Effector CD8-positive, alpha-beta T cell (primary cell): Measurements from ENCODE around the gene RNFT2.

Source experiments
- DNase-seq: peaks from one replicate; lab custom pipeline; 2025; lab: John Stamatoyannopoulos, UW

The RNFT2 gene

GRCh38 chr12:116835484-116835883, 97.4 kb downstream of the RNFT2 start:
- DNase-seq = no peak

DNA sequence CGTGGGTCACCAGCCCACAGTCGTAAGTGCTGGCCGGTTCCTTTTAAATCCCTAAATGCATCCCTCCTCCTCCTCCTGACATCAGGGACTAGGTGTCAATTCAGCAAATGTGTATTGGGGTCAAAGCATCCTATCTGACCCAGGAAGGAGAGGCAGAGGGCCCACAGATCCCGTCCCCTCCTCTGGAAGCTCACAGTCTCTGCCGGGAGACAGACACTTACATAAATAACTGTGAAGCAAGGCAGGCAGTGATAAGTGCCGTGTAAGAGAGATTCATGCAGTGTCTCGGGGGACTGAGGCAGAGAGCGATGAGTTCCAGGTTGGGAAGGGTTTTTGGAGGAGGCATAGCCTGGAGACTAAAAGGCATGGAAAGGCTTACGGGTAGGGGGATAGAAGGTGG, 99.0 kb downstream of the RNFT2 start:
- DNase-seq = no peak

- DNase-seq = no peak
These were observed 100.2 kb downstream of the RNFT2 start for GRCh38 chr12:116838365-116838764.

GRCh38 chr12:116839287-116839830, 101.2 kb downstream of the RNFT2 start:
- DNase-seq = no peak

DNA sequence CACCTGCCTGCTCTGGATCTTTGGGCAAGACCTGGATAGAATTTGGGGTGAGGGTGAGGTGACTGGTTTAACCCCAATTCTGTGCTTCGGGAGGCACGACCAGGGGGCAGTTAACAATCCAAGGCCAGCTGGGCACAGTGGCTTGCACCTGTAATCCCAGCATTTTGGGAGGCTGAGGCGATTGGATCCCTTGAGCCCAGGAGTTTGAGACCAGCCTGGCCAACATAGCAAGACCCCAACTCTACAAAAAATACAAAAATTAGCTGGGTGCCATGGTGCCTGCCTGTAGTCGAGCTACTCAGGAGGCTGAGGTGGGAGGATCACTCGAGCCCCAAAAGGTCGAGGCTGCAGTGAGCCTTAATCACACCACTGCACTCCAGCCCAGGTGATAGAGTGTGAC, 105.0 kb downstream of the RNFT2 start:
- DNase-seq = no peak

DNA sequence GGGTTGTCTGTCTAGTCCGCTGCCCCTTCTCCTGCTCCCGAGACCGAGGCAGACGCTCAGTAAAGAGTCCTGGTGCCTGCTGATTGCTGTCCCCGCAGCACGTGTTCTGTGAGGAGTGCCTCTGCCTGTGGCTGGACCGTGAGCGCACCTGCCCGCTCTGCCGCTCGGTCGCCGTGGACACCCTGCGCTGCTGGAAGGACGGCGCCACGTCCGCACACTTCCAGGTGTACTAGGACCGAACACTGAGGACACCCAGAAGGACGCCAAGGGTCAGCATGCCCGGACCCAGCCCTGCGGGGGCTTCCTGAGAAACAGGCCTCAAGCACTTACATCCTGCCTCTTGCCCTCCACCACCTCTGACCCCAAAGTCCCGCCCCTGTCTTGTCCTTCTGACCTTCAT, 111.1 kb downstream of the RNFT2 start:
- DNase-seq = no peak

- no peak for DNase-seq
These were observed 114.2 kb downstream of the RNFT2 start for GRCh38 chr12:116852303-116852702.

DNA sequence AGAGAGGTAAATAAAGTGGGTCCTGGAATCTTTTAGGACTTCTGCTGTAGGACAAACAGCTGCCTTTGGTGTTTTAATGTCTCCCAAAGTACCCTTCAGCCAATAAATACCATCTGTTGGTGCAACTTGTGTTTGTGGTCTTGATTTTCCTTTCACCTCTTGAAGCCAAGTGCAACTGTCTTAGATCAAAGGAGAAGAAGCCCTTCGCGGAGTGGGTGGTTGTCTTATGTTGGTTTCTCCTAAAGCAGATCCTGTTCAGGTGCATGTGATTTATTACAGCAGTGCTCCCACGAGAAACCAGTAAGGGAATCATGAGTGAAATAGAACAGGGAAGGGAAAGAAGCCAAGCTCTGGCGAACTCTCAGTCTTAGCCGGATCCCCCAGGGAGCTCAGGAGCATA, 115.4 kb downstream of the RNFT2 start:
- no peak for DNase-seq

DNA sequence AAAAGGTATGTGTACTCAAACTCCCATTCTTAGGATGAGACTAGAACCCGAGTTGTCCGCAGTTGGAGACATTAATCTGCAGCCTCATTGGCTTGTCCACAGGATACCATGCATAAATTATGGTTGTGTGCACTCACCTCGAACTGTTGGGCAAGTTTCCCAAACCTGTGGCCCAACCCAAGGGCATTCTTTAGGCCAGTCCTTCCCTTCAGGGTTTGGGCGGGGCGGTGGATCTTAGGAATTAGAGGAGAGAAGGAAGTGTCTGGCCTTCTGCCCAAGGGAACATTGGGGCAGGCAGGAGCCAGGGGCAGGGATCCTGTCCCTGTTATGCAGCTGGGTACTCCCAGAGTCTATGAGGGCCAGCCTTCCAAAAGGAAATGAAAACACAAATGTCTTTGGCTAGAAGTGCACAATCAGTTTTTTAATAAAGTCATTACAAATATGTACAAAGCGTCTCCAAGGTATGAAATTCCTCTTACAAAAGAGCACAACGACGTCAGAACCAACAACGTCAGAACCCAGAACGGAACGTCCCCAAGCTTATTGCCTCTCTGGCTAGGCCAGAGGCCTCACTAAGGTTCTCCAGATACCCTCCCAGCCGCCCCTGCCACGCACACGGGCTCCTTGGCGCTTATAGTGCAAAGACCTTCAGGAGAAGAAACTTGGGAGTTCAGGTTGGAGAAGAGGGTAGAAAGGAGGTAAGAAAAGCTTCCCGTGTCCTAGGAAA, 117.8 kb downstream of the RNFT2 start:
- DNase-seq = no peak

DNA sequence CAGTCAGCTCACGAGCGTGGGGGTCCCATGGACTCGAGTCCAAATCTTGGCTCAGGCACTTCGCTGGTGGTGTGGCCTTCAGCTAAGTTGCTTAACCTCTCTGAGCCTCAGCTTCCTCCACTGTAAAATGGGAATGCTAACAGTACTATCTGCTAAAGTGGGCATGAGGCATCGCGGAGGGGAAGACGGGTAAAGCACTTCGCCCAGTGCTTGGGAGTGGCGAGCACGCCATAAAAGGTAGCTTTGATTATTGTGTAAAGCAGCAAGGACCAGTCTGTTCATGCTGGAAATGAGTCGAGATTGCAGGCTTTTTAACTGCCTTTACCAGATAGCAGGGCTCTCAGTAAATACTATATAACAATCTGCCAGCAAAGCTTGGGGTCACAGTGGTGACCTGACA, 118.6 kb downstream of the RNFT2 start:
- DNase-seq = no peak

- DNase-seq = no peak
These were observed 121.0 kb downstream of the RNFT2 start for GRCh38 chr12:116859079-116859478.

DNA sequence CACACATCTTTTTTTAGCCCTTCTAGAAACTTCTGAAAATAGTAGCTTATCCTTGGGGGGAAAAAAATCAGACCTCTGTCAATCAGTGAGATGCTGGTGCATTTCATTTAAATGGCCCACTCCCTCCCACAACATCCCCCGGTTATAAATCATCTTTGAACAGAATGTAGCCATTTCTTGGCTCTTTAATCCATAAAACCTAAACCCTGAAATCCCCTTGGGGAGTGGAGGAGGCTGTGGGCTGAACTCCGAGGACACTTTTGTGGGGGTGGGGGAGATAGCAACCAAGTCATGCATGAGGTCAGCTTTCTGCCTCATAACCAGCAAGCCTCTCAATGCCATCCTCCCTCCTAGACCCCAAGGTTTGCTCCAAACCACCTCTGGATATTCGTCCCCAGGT, 122.1 kb downstream of the RNFT2 start:
- no peak for DNase-seq

- no peak for DNase-seq
These were observed 123.2 kb downstream of the RNFT2 start for GRCh38 chr12:116861320-116861719.

DNA sequence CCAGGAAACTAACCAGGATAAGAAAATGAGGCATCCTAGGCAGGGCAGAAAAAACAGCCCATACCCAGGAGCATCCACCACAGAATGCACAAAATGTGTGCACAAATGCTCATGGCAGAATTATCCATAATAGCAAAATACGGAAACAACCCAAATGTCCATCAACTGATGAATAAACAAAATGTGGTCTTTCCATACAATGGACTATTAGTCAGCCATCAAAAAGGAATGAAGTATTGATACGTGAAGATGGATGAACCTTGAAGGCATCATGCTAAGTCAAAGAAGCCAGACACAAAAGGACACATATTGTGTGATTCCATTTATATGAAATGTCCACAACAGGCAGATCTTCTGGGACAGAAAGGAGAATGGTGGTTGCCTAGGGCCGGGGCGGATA, 124.1 kb downstream of the RNFT2 start:
- no peak for DNase-seq

DNA sequence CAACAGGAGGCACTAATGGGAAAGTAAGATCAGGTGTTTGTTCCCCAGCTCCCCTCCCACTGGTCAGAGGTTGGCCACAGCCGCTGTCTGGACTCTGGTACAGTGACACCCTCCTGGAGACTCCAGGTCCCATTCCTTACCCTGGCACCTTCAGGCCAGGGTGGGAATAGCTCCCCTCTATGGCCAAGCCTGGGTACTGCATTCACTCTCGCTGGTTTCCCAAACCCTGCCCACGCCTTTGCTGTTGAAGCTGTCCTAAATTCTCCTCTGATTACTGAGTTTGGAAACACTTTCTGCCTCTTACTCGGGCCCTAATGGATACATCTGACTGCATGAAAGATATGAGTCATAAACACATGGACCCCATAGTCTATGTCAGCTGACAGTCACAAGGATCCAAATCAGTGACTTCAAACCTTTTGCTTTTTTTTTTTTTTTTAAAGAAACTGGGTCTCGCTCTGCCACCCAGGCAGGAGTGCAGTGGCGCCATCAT, 125.2 kb downstream of the RNFT2 start:
- no peak for DNase-seq

- DNase-seq = no peak
These were observed 126.5 kb downstream of the RNFT2 start for GRCh38 chr12:116864371-116865160.

GRCh38 chr12:116867523-116867922, 129.4 kb downstream of the RNFT2 start:
- no peak for DNase-seq

GRCh38 chr12:116870306-116870705, 132.2 kb downstream of the RNFT2 start:
- no peak for DNase-seq

GRCh38 chr12:116874324-116874995, 136.3 kb downstream of the RNFT2 start:
- no peak for DNase-seq

DNA sequence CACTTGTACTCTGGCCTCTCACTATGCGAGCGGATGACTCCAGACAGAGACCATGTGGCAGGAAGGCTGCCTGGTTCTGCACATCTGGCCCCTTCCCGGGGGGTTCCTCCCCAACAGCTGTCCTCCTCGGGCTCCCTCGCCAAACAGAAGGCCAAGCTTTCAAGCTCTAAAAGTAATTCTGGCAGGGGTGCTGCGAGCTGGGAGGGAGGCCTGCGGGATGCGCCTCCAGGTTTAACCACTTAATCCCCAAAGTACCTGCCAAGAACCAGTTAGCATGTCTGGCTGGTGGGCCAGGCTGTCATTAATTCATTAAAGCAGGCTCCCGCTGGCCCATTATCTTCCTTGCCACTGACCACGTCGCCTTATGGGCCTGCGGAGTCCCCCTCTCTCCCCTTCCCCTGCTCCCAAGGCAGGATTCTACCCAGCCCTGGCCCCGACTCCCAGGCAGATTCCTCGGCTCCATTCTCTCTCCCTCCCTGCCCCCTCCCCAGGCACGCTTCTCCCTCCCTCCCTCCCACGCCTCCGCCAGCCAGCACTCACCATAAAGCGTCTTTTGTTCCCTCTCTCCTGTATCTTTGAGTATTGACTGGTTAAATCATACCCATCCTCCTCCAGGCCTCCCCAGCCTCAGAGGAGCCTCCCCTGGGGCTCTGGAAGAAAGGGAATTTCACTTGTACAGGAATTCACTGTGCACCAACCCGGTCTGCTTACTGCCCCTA, 138.2 kb downstream of the RNFT2 start:
- DNase-seq = no peak

DNA sequence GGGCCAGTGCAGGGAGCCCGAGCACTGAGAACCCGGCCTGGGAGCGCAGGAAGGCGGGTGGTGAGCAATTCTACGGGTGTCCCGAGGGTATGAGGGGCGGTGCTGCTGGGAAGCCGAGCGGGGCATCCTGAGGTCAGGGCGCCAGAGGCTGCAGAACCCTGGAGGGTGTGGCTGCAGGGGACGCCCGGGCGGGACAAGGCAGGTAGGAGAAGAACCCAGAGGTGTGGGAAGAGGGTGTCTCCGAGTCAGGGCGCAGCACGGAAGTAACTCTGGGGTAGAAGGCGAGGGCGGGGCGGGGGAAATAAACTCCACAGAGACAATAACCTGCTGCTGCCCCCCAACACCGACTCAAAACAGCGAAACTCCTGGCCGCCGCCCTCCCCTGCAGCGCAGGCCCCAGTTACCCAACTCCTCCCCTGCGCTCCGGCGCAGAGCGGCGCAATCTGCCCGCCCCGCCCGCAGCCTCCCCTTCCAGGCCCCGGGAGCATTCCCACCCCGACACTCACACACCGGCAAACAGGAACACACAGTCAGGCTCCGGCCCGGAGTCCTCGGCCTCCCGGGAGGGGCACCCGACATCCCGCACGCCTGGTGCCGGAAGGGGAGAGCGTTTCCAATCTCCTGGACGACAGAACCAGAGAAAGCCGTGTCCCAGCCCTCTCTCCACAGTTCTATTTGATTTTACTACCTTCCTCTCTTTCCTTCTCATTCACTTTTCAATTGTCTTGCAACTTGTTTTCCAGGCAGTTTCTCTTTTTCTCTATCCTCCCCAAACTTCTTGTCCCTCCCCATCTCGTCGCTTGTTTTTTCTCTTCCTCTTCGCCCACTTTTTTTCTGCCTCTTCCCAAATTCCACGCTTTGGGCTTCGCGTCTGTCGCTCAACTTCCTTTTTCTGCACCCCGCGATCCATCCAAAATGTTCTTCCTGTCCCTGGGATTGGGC, 140.7 kb downstream of the RNFT2 start:
- DNase-seq = no peak
